HepG2 (cell line): ENCODE data around the gene NUP107. TPM values are rescaled to one million over a fixed set of nuclear protein-coding genes. Genes with fewer than 3 reads are reported as not detected.

ENCODE experiments used
- CENPX ChIP-seq: sonication (generic); formaldehyde crosslinking; IDR thresholded peaks from 2 replicates; pipeline ENCODE4 v1.9.0; 2021; ENCODE audit warnings: mild to moderate bottlenecking, missing genetic modification reagents, moderate library complexity
- CREB1 ChIP-seq, 2 experiments: fragments of 450-650 bp in 1 of 2; IDR thresholded peaks; 2 replicates each; pipeline ENCODE4 v1.6.1; 2016 to 2017; ENCODE audit warnings: control low read depth in 1 of 2, mild to moderate bottlenecking in 1 of 2, missing compliant biosample characterization in 1 of 2, missing genetic modification characterization in 1 of 2
- DR1 ChIP-seq: sonication (generic); formaldehyde crosslinking; IDR thresholded peaks from 2 replicates; pipeline ENCODE4 v1.8.0; 2021; ENCODE audit warnings: mild to moderate bottlenecking, missing genetic modification reagents, inconsistent platforms
- EED ChIP-seq: sonication (generic); formaldehyde crosslinking; IDR thresholded peaks from 2 replicates; pipeline ENCODE4 v1.5.0; 2020; ENCODE audit warnings: mild to moderate bottlenecking, missing genetic modification reagents
- ESRRA ChIP-seq: sonication (generic); formaldehyde crosslinking; IDR thresholded peaks from 2 replicates; pipeline ENCODE4 v1.5.1; 2020; ENCODE audit warnings: mild to moderate bottlenecking, low read depth, missing genetic modification reagents
- FOXA1 ChIP-seq, 2 experiments: fragments of 450-650 bp in 1 of 2; sonication (generic) in 1 of 2; formaldehyde crosslinking in 1 of 2; IDR thresholded peaks; 2 replicates each; pipeline versions ENCODE4 v1.4.0 to v1.6.1; 2016 to 2020; ENCODE audit warnings: missing genetic modification reagents in 1 of 2
- FOXJ3 ChIP-seq: sonication (generic); formaldehyde crosslinking; IDR thresholded peaks from 2 replicates; pipeline ENCODE4 v1.4.0; 2020; ENCODE audit warnings: missing genetic modification reagents, mild to moderate bottlenecking, borderline replicate concordance
- GATAD2A ChIP-seq: IDR thresholded peaks from 2 replicates; pipeline ENCODE4 v1.6.1; 2016
- GFI1 ChIP-seq: sonication (generic); formaldehyde crosslinking; IDR thresholded peaks from 2 replicates; pipeline ENCODE4 v1.5.0; 2020; ENCODE audit warnings: missing genetic modification reagents, mild to moderate bottlenecking, borderline replicate concordance
- JUN ChIP-seq: sonication (generic); formaldehyde crosslinking; IDR thresholded peaks from 2 replicates; pipeline ENCODE4 v1.4.0; 2020; ENCODE audit warnings: mild to moderate bottlenecking, missing genetic modification reagents
- KLF6 ChIP-seq: IDR thresholded peaks from 2 replicates; pipeline ENCODE4 v1.8.0; 2016; ENCODE audit warnings: missing biosample characterization, missing genetic modification reagents
- NFYB ChIP-seq: sonication (generic); formaldehyde crosslinking; IDR thresholded peaks from 2 replicates; pipeline ENCODE4 v1.4.0; 2020; ENCODE audit warnings: missing genetic modification reagents
- RARA ChIP-seq: IDR thresholded peaks from 2 replicates; pipeline ENCODE4 v1.6.1; 2016; ENCODE audit warnings: missing genetic modification reagents, missing compliant biosample characterization
- SPEN ChIP-seq: sonication (generic); formaldehyde crosslinking; IDR thresholded peaks from 2 replicates; pipeline ENCODE4 v1.5.1; 2020; ENCODE audit warnings: low read depth, mild to moderate bottlenecking, missing genetic modification reagents
- SRSF9 ChIP-seq: fragments of 200-400 bp; formaldehyde crosslinking; IDR thresholded peaks from 2 replicates; pipeline ENCODE4 v1.6.1; 2018; ENCODE audit warnings: borderline replicate concordance, mild to moderate bottlenecking, low read depth, low read length; ENCODE audit not compliant: insufficient read depth, poor library complexity, severe bottlenecking
- TAF1 ChIP-seq: sonication (generic); formaldehyde crosslinking; IDR thresholded peaks from 2 replicates; pipeline ENCODE4 v1.4.0; 2020; ENCODE audit warnings: missing genetic modification reagents
- TFDP2 ChIP-seq: sonication (generic); formaldehyde crosslinking; IDR thresholded peaks from 2 replicates; pipeline ENCODE4 v1.4.0; 2020; ENCODE audit warnings: missing genetic modification reagents
- THAP11 ChIP-seq: IDR thresholded peaks from 2 replicates; pipeline ENCODE4 v1.6.1; 2016; ENCODE audit warnings: missing biosample characterization, missing genetic modification reagents
- ZBTB8A ChIP-seq: sonication (generic); formaldehyde crosslinking; IDR thresholded peaks from 2 replicates; pipeline ENCODE4 v1.4.0; 2020; ENCODE audit warnings: mild to moderate bottlenecking, low read depth, missing genetic modification reagents, borderline replicate concordance
- ZNF501 ChIP-seq: sonication (generic); formaldehyde crosslinking; IDR thresholded peaks from 2 replicates; pipeline ENCODE4 v1.5.1; 2020; ENCODE audit warnings: mild to moderate bottlenecking, moderate library complexity, missing genetic modification reagents
- ZNF646 ChIP-seq: sonication (generic); formaldehyde crosslinking; IDR thresholded peaks from 2 replicates; pipeline ENCODE4 v1.9.0; 2021; ENCODE audit warnings: mild to moderate bottlenecking, missing genetic modification reagents
- ZNF777 ChIP-seq: sonication (generic); formaldehyde crosslinking; IDR thresholded peaks from 2 replicates; pipeline ENCODE4 v1.4.0; 2020; ENCODE audit warnings: missing genetic modification reagents
- ZNF878 ChIP-seq: sonication (generic); formaldehyde crosslinking; IDR thresholded peaks from 2 replicates; pipeline ENCODE4 v1.8.1; 2023; ENCODE audit warnings: mild to moderate bottlenecking, missing genetic modification reagents, moderate library complexity
- polyA plus RNA-seq, 8 experiments: library from polyadenylated mRNA; depleted of rRNA in 3 of 8; stranded (reverse) in 7 of 8; unstranded in 1 of 8; fragments of >200 nt; fragmentation: Illumina TruSeq in 4 of 8; extraction: Trizol in 4 of 8; gene quantifications; 2 replicates each; pipeline versions ENCODE4 v1.2.1 to v1.2.3, GENCODE V29; 2011 to 2016; ENCODE audit warnings: low read depth in 4 of 8, missing spikeins in 1 of 8, mixed read lengths in 1 of 8; ENCODE audit not compliant: insufficient read depth in 1 of 8
- total RNA-seq, 5 experiments: library from RNA; depleted of rRNA; stranded (reverse); fragments of >200 nt; fragmentation: Illumina TruSeq; extraction: Trizol; gene quantifications; 2 replicates each; pipeline ENCODE4 v1.2.3, GENCODE V29; 2016; ENCODE audit warnings: low read depth in 1 of 5

The NUP107 gene
- total and polyA plus RNA-seq, 2 of the 13 experiments (the other 11 are each of a cell fraction or from before 2014, with no cell fraction given) = 54.7 to 100 TPM

- no peak for TF ChIP-seq ZNF646 (CRISPR knock-in tag)
- no peak for TF ChIP-seq CREB1 (IDR thresholded peaks at IDR 0.05)
- peak; percentile 64 for TF ChIP-seq CREB1 (CRISPR knock-in tag; IDR thresholded peaks at IDR 0.05)
- no peak for TF ChIP-seq CENPX (CRISPR knock-in tag)
- TF ChIP-seq ZNF777 (CRISPR knock-in tag) = no peak
- TF ChIP-seq GFI1 (CRISPR knock-in tag) = no peak; the same call in 1 of the 2 replicates
- 0 out of 2 replicates have a peak, but pooled peaks have one; percentile 51 for TF ChIP-seq DR1
- TF ChIP-seq ZNF501 (CRISPR knock-in tag) = peak; percentile 20; the same call in 1 of the 2 replicates
- peak; percentile 45 for TF ChIP-seq TFDP2 (CRISPR knock-in tag)
- TF ChIP-seq TAF1 (CRISPR knock-in tag) = peak; percentile 36; the same call in 1 of the 2 replicates
- peak; percentile 77 for TF ChIP-seq FOXA1 (IDR thresholded peaks at IDR 0.05)
- TF ChIP-seq FOXA1 (CRISPR knock-in tag; IDR thresholded peaks at IDR 0.05) = peak; percentile 94
- no peak for TF ChIP-seq EED (CRISPR knock-in tag)
- no peak for TF ChIP-seq SRSF9
- TF ChIP-seq ZNF878 (CRISPR knock-in tag) = peak; percentile 53; the same call in 1 of the 2 replicates
- no peak for TF ChIP-seq ZBTB8A (CRISPR knock-in tag)
- no peak for TF ChIP-seq JUN (CRISPR knock-in tag)
- TF ChIP-seq KLF6 = 0 out of 2 replicates have a peak, but pooled peaks have one; percentile 66
- no peak for TF ChIP-seq NFYB
- peak; percentile 59; the same call in 1 of the 2 replicates for TF ChIP-seq RARA
- TF ChIP-seq SPEN (CRISPR knock-in tag) = peak; percentile 47; the same call in 1 of the 2 replicates
- TF ChIP-seq GATAD2A (CRISPR knock-in tag) = peak; percentile 92
- TF ChIP-seq THAP11 (CRISPR knock-in tag) = peak; percentile 62; the same call in 1 of the 2 replicates
- TF ChIP-seq ESRRA (CRISPR knock-in tag) = peak; percentile 58; the same call in 1 of the 2 replicates
- TF ChIP-seq FOXJ3 (CRISPR knock-in tag) = peak; percentile 68; the same call in 1 of the 2 replicates
These were observed 102.5 kb downstream of the NUP107 start (continued) for GRCh38 chr12:68789144-68789878.
